Astrocyte (in vitro differentiated cells and primary cell): ENCODE results near the gene GAL3ST1. TPM values are rescaled to one million over a fixed set of nuclear protein-coding genes. Genes with fewer than 3 reads are reported as not detected.

ENCODE experiments used
- DNase-seq: peaks from one replicate; pipeline ENCODE4 v3.0.0-alpha.2; 2010; ENCODE audit warnings: low read depth
- FAIRE-seq: peaks from 2 replicates; lab custom pipeline; 2011; peaks lifted over from hg19 to GRCh38; lab: Jason Lieb, UNC
- H2AFZ ChIP-seq: 2 replicates; pipeline ENCODE4 v1.6.0; 2012; ENCODE audit warnings: low read depth, low read length, inconsistent platforms
- H3K27ac ChIP-seq: 2 replicates; pipeline ENCODE4 v1.5.1; 2011; ENCODE audit warnings: low read depth, low read length, inconsistent platforms
- H3K27me3 ChIP-seq: 2 replicates; pipeline ENCODE4 v1.6.0; 2011; ENCODE audit warnings: low read length, inconsistent platforms; ENCODE audit not compliant: insufficient read depth
- H3K36me3 ChIP-seq: 2 replicates; pipeline ENCODE4 v1.5.1; 2011; ENCODE audit warnings: low read length, inconsistent platforms; ENCODE audit not compliant: insufficient read depth
- H3K4me1 ChIP-seq: 2 replicates; pipeline ENCODE4 v1.5.1; 2011; ENCODE audit warnings: low read length, inconsistent platforms; ENCODE audit not compliant: insufficient read depth
- H3K4me2 ChIP-seq: 2 replicates; pipeline ENCODE4 v1.6.0; 2012; ENCODE audit warnings: low read length, inconsistent platforms
- H3K4me3 ChIP-seq: 2 replicates; pipeline ENCODE4 v1.5.1; 2011; ENCODE audit warnings: low read depth, mild to moderate bottlenecking, low read length, inconsistent platforms; ENCODE audit not compliant: insufficient read depth
- H3K79me2 ChIP-seq: 2 replicates; pipeline ENCODE4 v1.6.0; 2012; ENCODE audit warnings: mild to moderate bottlenecking, low read length, inconsistent platforms; ENCODE audit not compliant: insufficient read depth
- H3K9ac ChIP-seq: 2 replicates; pipeline ENCODE4 v1.6.0; 2012; ENCODE audit warnings: mild to moderate bottlenecking, low read length, inconsistent platforms
- H3K9me3 ChIP-seq: 2 replicates; pipeline ENCODE4 v1.5.1; 2012; ENCODE audit warnings: low read depth, mild to moderate bottlenecking, low read length, inconsistent platforms; ENCODE audit not compliant: insufficient read depth
- H4K20me1 ChIP-seq: 2 replicates; pipeline ENCODE4 v1.6.0; 2012; ENCODE audit warnings: low read length, inconsistent platforms; ENCODE audit not compliant: insufficient read depth
- H3K27ac Mint-ChIP-seq: one replicate; pipeline ENCODE4 v1.8.0; 2021; ENCODE audit warnings: mild to moderate bottlenecking, mixed read lengths; ENCODE audit not compliant: unreplicated experiment
- H3K27me3 Mint-ChIP-seq: one replicate; pipeline ENCODE4 v1.8.0; 2021; ENCODE audit warnings: low read depth, mixed read lengths; ENCODE audit not compliant: unreplicated experiment
- H3K36me3 Mint-ChIP-seq: one replicate; pipeline ENCODE4 v1.8.0; 2021; ENCODE audit warnings: low read depth, mixed read lengths; ENCODE audit not compliant: unreplicated experiment
- H3K4me1 Mint-ChIP-seq: one replicate; pipeline ENCODE4 v1.8.0; 2021; ENCODE audit warnings: low read depth, mixed read lengths; ENCODE audit not compliant: unreplicated experiment
- H3K4me3 Mint-ChIP-seq: one replicate; pipeline ENCODE4 v1.8.0; 2021; ENCODE audit warnings: mild to moderate bottlenecking, moderate library complexity, mixed read lengths; ENCODE audit not compliant: unreplicated experiment
- H3K9me3 Mint-ChIP-seq: one replicate; pipeline ENCODE4 v1.8.0; 2021; ENCODE audit warnings: mild to moderate bottlenecking, mixed read lengths; ENCODE audit not compliant: unreplicated experiment
- EZH2 ChIP-seq: IDR thresholded peaks from 2 replicates; pipeline ENCODE4 v1.6.1; 2012; ENCODE audit warnings: mild to moderate bottlenecking, low read length, inconsistent platforms; ENCODE audit not compliant: insufficient read depth
- total RNA-seq: library from RNA; stranded (reverse); gene quantifications from 2 replicates; pipeline ENCODE4 v1.2.1, GENCODE V29; 2021
- TF ChIP-seq, protein P1 (sequence below): IDR thresholded peaks from 2 replicates; pipeline ENCODE4 v1.5.1; 2011; ENCODE audit warnings: low read depth, mild to moderate bottlenecking, inconsistent platforms, low read length, moderate library complexity; ENCODE audit not compliant: insufficient read depth

The GAL3ST1 gene
- total RNA-seq, 1 donor from 2014 or later: 3.4 TPM

DNA sequence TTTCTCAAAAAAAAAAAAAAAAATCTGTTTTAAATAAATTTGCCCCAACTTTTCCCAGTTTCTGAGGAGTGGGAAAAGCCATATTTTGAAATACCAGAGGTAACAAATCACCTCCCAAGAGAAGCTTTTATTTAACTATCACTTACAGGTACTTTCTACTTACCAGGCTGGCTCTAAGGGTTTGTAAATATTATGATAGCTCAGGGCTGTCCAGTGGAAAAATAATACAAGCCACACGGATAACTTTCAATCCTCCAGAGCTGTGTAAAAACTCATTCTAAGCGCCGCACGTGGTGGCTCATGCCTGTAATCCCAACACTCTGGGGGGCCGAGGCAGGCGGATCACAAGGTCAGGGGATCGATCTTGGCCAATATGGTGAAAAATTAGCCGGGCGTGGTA is 63.4 kb downstream of the GAL3ST1 start:
- Mint-ChIP-seq H3K27ac (no peak overlapping the region), H3K4me3 (no peak overlapping the region), H3K36me3 (no peaks in the 10 kb centered on the region), H3K4me1 (no peaks in the 10 kb centered on the region), H3K9me3 (peaks cover 3% of the 10 kb centered on the region), H3K27me3 (peaks cover 15% of the 10 kb centered on the region)
- no peak for TF ChIP-seq EZH2
- TF ChIP-seq, protein P1, sequence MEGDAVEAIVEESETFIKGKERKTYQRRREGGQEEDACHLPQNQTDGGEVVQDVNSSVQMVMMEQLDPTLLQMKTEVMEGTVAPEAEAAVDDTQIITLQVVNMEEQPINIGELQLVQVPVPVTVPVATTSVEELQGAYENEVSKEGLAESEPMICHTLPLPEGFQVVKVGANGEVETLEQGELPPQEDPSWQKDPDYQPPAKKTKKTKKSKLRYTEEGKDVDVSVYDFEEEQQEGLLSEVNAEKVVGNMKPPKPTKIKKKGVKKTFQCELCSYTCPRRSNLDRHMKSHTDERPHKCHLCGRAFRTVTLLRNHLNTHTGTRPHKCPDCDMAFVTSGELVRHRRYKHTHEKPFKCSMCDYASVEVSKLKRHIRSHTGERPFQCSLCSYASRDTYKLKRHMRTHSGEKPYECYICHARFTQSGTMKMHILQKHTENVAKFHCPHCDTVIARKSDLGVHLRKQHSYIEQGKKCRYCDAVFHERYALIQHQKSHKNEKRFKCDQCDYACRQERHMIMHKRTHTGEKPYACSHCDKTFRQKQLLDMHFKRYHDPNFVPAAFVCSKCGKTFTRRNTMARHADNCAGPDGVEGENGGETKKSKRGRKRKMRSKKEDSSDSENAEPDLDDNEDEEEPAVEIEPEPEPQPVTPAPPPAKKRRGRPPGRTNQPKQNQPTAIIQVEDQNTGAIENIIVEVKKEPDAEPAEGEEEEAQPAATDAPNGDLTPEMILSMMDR: no peak
- FAIRE-seq: no peak
- Histone ChIP-seq H3K4me1 (no peaks in the 10 kb centered on the region), H4K20me1 (no peaks in the 10 kb centered on the region), H3K9ac (no peak overlapping the region), H3K36me3 (no peaks in the 10 kb centered on the region), H3K4me2 (no peak overlapping the region), H3K27me3 (peaks cover 2% of the 10 kb centered on the region), H2AFZ (no peak overlapping the region), H3K4me3 (no peak overlapping the region), H3K9me3 (no peaks in the 10 kb centered on the region), H3K79me2 (no peaks in the 10 kb centered on the region), H3K27ac (no peak overlapping the region)
- no peak for DNase-seq

DNA sequence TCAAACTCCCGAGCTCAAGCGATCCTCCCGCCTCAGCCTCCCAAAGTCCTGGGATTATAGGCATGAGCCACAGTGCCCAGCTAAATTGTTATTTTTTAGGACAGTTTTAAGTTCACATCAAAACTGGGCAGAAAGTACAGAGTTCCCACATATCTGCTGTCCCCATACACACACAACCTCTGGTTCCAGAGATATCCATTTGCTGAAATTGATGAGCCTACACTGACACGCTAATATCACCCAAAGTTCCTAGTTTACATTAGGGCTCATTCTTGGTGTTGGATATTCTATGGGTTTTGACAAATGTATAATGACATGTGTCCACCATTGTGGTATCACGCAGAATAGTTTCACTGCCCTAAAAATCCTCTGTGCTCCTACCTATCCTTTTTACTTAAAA is 66.2 kb downstream of the GAL3ST1 start:
- no peaks in the 10 kb centered on the region for H3K4me1 ChIP-seq
- no peaks in the 10 kb centered on the region for H4K20me1 ChIP-seq
- Mint-ChIP-seq H3K9me3 (peaks cover 2% of the 10 kb centered on the region), H3K27me3 (peaks cover 7% of the 10 kb centered on the region), H3K36me3 (no peaks in the 10 kb centered on the region), H3K4me1 (no peaks in the 10 kb centered on the region), H3K27ac (no peak overlapping the region), H3K4me3 (no peak overlapping the region)
- no peak overlapping the region for H2AFZ ChIP-seq
- H3K27ac ChIP-seq: no peak overlapping the region
- no peak overlapping the region for H3K4me3 ChIP-seq
- H3K4me2 ChIP-seq: no peak overlapping the region
- peaks cover 11% of the 10 kb centered on the region for H3K27me3 ChIP-seq
- FAIRE-seq (no peak), DNase-seq (no peak)
- no peaks in the 10 kb centered on the region for H3K9me3 ChIP-seq
- no peak for TF ChIP-seq EZH2
- TF ChIP-seq, protein P1: no peak
- no peaks in the 10 kb centered on the region for H3K79me2 ChIP-seq
- H3K9ac ChIP-seq: no peak overlapping the region
- H3K36me3 ChIP-seq: no peaks in the 10 kb centered on the region

DNA sequence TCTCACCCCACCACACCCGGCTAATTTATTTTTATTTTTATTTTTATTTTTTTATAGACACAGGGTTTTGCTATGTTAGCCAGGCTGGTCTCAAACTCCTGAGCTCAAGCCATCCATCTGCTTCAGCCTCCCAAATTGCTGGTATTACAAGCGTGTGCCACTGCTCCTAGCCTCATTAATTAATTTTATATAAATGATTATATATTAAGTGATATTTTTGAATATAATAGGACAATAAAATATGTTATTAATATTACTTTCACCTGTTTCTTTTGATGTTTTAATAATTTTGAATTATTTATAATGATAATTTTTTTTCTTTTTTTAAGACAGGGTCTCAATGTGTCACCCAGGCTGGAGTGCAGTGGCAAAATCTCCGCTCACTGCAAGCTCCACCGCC is 66.8 kb downstream of the GAL3ST1 start:
- no peak for TF ChIP-seq EZH2
- TF ChIP-seq, protein P1: no peak

More for the DNA sequence above, 66.8 kb downstream of the GAL3ST1 start:
- Histone ChIP-seq H3K4me3 (no peak overlapping the region), H3K9me3 (no peaks in the 10 kb centered on the region), H3K27me3 (peaks cover 14% of the 10 kb centered on the region), H3K79me2 (no peaks in the 10 kb centered on the region), H2AFZ (no peak overlapping the region), H3K27ac (no peak overlapping the region), H3K4me2 (no peak overlapping the region), H3K4me1 (no peaks in the 10 kb centered on the region), H4K20me1 (no peaks in the 10 kb centered on the region), H3K9ac (no peak overlapping the region), H3K36me3 (no peaks in the 10 kb centered on the region)
- no peak overlapping the region for H3K4me3 Mint-ChIP-seq
- peaks cover 7% of the 10 kb centered on the region for H3K27me3 Mint-ChIP-seq
- H3K9me3 Mint-ChIP-seq: peaks cover 1% of the 10 kb centered on the region
- no peaks in the 10 kb centered on the region for H3K36me3 Mint-ChIP-seq
- no peaks in the 10 kb centered on the region for H3K4me1 Mint-ChIP-seq
- FAIRE-seq (no peak), DNase-seq (no peak)
- no peak overlapping the region for H3K27ac Mint-ChIP-seq
